Dendritic cell treated with granulocyte-macrophage colony-stimulating factor and Interleukin-4, amounts not matched to agents 40 ng/mL and 50 ng/mL, for 4 days (primary cell): ENCODE data around the gene MDGA2.
"Not testable (repeated sequence)": the region's sequence is repeated elsewhere in the genome, so short reads cannot be mapped to it uniquely, and the experiment has no call there.

Experiments used
- H3K27ac Mint-ChIP-seq: one replicate; pipeline ENCODE4 v1.8.0; 2022; ENCODE audit warnings: mild to moderate bottlenecking, mixed read lengths
- H3K27me3 Mint-ChIP-seq: one replicate; pipeline ENCODE4 v1.8.0; 2022; ENCODE audit warnings: mild to moderate bottlenecking, mixed read lengths
- H3K36me3 Mint-ChIP-seq: one replicate; pipeline ENCODE4 v1.8.0; 2022; ENCODE audit warnings: low read depth, mixed read lengths
- H3K4me1 Mint-ChIP-seq: one replicate; pipeline ENCODE4 v1.8.0; 2022; ENCODE audit warnings: low read depth, mixed read lengths
- H3K4me3 Mint-ChIP-seq: one replicate; pipeline ENCODE4 v1.8.0; 2022; ENCODE audit warnings: mild to moderate bottlenecking, moderate library complexity, mixed read lengths
- H3K9me3 Mint-ChIP-seq: one replicate; pipeline ENCODE4 v1.8.0; 2022; ENCODE audit warnings: mixed read lengths
- intact Hi-C: fragments of 100-400 bp; cut with micrococcal nuclease; formaldehyde crosslinking; loops from one replicate; pipeline ENCODE4 v1.15.0; 2022

The MDGA2 gene

DNA sequence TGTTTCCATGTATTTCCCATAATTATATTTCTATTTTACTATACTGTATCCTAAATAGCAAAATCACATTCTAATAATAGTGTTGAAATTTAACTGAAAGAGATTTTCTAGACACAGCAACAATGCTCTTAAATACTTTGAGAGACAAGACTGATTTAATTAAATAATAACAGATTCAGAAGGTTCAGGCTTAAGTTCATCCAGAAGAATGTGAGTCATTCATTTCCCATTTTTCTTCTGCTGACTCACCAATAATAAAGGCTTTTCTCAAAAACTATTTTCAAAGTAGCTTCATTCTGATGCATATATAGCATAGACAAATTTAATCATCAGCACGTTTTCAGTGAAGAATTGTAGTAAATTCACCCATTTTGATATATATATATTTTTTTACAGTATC lies 481.4 kb downstream of the MDGA2 start:
- intact Hi-C loops = no loop called here

DNA sequence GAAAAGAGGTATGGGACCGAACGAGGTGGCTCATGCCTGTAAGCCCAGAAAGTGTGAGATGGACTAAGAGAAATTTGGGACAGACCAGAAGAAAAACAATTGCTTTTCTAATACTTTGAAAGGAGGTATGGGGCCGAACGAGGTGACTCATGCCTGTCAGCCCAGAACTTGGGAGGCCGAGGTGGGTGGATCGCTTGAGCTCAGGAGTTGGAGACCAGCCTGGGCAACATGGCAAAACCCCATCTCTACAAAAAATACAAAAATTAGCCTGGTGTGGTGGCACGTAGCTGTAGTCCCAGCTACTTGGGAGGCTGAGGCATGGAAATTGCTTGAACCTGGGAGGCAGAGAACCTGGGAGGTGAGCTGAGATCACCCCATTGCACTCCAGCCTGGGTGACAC lies 483.2 kb downstream of the MDGA2 start:
- H3K27ac Mint-ChIP-seq, intact Hi-C loops, H3K27me3 Mint-ChIP-seq, H3K9me3 Mint-ChIP-seq, H3K36me3 Mint-ChIP-seq, H3K4me3 Mint-ChIP-seq, H3K4me1 Mint-ChIP-seq: not testable (repeated sequence)

More for the DNA sequence above, 481.4 kb downstream of the MDGA2 start:
- H3K27ac Mint-ChIP-seq = no peak overlapping the region
- no peaks in the 10 kb centered on the region for H3K4me1 Mint-ChIP-seq
- H3K27me3 Mint-ChIP-seq = no peaks in the 10 kb centered on the region
- H3K36me3 Mint-ChIP-seq = no peaks in the 10 kb centered on the region
- no peak overlapping the region for H3K4me3 Mint-ChIP-seq
- H3K9me3 Mint-ChIP-seq = no peaks in the 10 kb centered on the region

DNA sequence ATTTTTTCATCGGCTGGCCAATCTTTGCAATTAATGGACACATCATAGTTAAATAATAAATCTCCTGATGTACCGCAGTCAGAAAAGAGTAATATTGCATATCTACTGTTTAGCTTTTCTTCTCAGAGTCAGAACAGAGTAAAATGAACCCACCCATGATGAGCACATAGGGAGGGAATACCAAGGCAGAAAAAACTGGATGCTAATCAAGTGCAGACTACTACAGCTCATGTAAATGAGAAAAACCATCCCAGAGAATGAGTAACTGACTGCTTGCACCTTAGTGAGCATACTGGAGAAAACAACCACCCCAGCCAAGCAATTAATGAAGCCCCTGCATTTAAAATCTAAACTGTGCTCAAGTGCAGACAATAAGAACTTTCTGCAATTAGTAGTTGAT lies 483.7 kb downstream of the MDGA2 start:
- Mint-ChIP-seq H3K4me3 (no peak overlapping the region), H3K27ac (no peak overlapping the region), H3K36me3 (no peaks in the 10 kb centered on the region), H3K9me3 (no peaks in the 10 kb centered on the region), H3K4me1 (no peaks in the 10 kb centered on the region), H3K27me3 (no peaks in the 10 kb centered on the region)
- intact Hi-C loops = no loop called here

DNA sequence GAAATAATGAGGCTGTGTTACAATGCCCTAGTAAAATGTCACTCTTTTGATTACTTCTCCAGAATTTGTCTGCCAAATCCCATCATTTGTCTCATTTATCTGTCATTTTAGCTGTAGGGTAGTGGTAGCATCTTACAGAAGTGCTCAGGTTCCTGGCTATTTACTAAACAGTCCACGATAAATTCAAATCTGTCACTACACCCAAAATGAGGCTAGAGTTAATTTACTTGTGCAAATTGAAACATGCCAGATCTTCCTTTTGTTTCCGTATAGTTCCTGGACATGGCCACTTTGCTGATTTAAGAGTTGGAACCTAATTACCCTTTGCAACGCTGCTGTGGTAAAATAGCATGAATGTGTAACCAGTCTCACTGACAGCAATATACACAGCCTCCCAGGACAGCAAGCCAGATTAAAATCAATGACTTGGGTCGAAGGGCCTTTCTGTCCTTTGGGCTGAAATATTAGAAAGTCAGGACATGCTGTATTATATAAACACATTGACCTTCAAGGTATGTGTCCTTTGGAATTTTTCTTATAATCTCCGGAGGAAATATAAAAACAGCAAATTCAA lies 485.4 kb downstream of the MDGA2 start:
- Mint-ChIP-seq H3K9me3 (no peaks in the 10 kb centered on the region), H3K27me3 (no peaks in the 10 kb centered on the region), H3K4me1 (no peaks in the 10 kb centered on the region), H3K4me3 (no peak overlapping the region), H3K36me3 (no peaks in the 10 kb centered on the region), H3K27ac (no peak overlapping the region)
- intact Hi-C loops = no loop called here

DNA sequence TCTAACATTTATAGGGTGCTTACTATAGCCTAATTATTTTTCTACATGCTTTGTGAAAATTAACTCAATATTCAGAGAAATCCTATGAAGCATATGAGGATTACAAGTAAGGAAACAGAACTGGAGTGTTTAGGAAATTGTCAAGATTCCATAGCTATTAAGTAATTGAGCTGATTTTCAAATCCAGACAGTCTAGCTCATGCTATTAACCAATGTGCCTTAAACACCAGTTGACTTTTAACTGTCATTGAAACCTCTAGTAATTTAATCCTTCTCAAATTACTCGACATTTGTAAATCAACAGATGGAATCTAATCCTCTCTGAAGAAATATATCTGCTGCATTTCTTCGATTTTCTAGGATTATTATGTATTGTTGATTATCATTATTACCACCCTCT lies 488.9 kb downstream of the MDGA2 start:
- Mint-ChIP-seq H3K9me3 (no peaks in the 10 kb centered on the region), H3K27ac (no peak overlapping the region), H3K27me3 (no peaks in the 10 kb centered on the region), H3K4me1 (no peaks in the 10 kb centered on the region), H3K36me3 (no peaks in the 10 kb centered on the region), H3K4me3 (no peak overlapping the region)
- intact Hi-C loops = no loop called here

DNA sequence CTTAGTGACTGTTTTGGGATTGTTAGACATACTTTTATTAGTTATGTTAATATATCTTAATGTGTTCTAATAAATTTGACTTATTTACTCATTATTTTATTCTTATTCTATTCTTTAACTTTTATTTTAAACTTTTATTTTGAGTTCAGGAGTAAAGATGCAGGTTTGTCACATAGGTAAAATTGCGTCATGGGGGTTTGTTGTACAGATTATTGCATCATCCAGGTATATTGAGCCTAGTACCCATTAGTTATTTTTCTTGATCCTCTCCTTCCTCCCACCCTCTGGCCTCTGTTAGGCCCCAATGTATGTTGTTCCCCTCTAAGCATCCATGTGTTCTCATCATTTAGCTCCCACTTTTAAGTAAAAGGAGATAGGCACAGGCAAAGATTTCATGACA lies 495.5 kb downstream of the MDGA2 start:
- Mint-ChIP-seq H3K9me3 (peaks cover under 1% of the 10 kb centered on the region), H3K4me1 (no peaks in the 10 kb centered on the region), H3K4me3 (no peak overlapping the region), H3K36me3 (no peaks in the 10 kb centered on the region), H3K27me3 (no peaks in the 10 kb centered on the region), H3K27ac (no peak overlapping the region)
- intact Hi-C loops = no loop called here

DNA sequence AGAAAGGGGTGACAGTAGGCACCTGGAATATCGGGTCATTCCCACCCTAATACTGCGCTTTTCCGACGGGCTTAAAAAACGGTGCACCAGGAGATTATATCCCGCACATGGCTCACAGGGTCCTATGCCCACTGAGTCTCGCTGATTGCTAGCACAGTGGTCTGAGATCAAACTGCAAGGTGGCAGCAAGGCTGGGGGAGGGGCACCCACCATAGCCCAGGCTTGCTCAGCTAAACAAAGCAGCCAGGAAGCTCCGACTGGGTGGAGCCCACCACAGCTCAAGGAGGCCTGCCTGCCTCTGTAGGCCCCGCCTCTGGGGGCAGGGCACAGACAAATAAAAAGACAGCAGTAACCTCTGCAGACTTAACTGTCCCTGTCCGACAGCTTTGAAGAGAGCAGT lies 503.5 kb downstream of the MDGA2 start:
- H3K9me3 Mint-ChIP-seq = peaks cover 38% of the 10 kb centered on the region
- H3K4me3 Mint-ChIP-seq, H3K27ac Mint-ChIP-seq, H3K36me3 Mint-ChIP-seq, intact Hi-C loops, H3K4me1 Mint-ChIP-seq, H3K27me3 Mint-ChIP-seq: not testable (repeated sequence)

DNA sequence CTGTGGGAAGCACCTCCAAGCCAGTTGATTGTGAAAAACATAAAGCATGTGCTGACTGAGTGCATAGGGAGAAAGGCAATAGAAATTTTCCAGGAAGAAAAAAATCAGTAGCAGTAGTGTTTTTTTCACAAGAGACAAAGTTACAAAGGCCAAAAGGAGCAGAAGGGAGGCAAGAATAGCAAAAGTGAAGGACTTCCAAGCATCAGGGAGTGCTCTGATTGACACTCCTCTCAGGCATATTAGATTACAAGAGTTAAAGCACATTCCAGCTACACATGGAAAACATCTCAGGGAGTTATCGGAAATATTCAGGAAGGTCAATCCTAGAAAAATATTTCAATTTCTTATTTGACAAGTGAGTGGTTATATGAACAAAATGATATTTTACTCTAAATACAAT lies 508.0 kb downstream of the MDGA2 start:
- H3K4me3 Mint-ChIP-seq = no peak overlapping the region
- no peak overlapping the region for H3K27ac Mint-ChIP-seq
- peaks cover 28% of the 10 kb centered on the region for H3K9me3 Mint-ChIP-seq
- intact Hi-C loops = no loop called here
- H3K4me1 Mint-ChIP-seq = no peaks in the 10 kb centered on the region
- H3K27me3 Mint-ChIP-seq = no peaks in the 10 kb centered on the region
- H3K36me3 Mint-ChIP-seq = no peaks in the 10 kb centered on the region

DNA sequence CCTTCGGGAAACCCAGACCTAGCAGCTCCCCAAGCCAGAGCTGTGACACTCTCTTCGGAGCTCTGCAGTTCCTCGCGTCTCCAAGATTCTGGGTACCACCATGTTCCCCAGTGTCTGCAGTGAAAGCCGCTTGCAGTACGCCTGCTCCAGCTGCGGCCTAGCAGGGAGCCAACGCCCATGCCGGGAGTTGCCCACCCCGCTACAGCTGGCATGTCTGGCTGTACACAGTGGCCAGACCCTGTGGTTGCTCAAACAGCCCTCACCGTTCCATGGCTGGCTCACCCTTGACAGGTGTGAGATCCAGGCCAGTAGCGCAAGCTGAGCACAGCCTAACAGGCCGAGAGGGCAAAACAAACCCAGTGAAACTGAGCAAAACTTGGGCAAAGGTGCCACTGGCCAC lies 520.0 kb downstream of the MDGA2 start:
- intact Hi-C loops = no loop called here
- Mint-ChIP-seq H3K27ac (no peak overlapping the region), H3K4me3 (no peak overlapping the region)

DNA sequence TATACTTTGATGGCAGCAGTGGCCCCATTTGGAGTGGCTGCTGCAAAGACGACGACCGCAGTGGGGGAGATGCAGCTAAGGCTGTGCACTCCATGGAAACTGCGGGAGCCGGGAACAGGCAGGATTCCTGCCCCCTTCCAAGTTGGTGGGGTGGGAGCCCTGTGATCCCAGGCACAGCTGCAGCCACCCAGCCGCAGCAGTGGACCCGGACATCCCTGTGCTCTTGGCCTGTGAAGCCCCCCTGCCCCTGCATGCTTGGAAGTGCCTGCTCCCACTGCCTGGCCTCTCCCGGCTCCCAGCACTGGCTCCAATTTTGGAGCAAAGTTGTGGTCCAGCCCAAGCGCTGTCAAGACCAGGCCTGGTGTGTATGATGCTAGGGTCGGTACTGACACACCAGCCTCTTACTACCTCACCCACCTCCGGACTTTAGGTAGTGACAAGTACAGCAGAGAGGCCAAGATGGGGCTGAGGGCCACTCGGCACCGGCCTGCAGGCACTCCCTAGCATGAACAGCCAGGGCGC lies 521.1 kb downstream of the MDGA2 start:
- no peaks in the 10 kb centered on the region for H3K4me1 Mint-ChIP-seq
- no peaks in the 10 kb centered on the region for H3K36me3 Mint-ChIP-seq
- H3K27me3 Mint-ChIP-seq = no peaks in the 10 kb centered on the region
- no peak overlapping the region for H3K4me3 Mint-ChIP-seq
- H3K9me3 Mint-ChIP-seq = peaks cover 44% of the 10 kb centered on the region
- H3K27ac Mint-ChIP-seq = no peak overlapping the region
- intact Hi-C loops = no loop called here

More for the DNA sequence above, 520.0 kb downstream of the MDGA2 start:
- Mint-ChIP-seq H3K27me3 (no peaks in the 10 kb centered on the region), H3K9me3 (peaks cover 34% of the 10 kb centered on the region), H3K36me3 (no peaks in the 10 kb centered on the region), H3K4me1 (no peaks in the 10 kb centered on the region)

DNA sequence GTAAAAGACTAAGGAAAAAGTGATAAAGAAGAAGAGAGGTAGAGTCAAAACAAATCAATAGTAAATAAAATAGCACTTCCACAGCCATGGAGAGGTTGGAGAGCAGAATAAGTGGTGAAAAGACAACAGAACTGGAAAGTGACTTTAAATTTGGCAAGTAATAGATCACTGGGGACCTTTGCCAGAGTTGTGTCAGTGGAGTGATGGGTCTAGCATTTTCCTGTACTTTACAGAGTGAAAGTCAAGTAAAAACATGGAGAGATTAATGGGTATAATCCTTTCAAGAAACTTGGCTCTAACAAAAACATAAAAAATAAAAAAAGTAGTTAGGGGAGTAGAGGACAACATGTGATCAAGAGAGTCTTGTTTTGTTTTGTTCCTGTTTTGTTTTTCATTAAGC lies 521.7 kb downstream of the MDGA2 start:
- H3K27me3 Mint-ChIP-seq = no peaks in the 10 kb centered on the region
- H3K9me3 Mint-ChIP-seq = peaks cover 44% of the 10 kb centered on the region
- no peaks in the 10 kb centered on the region for H3K36me3 Mint-ChIP-seq
- intact Hi-C loops = no loop called here
- no peaks in the 10 kb centered on the region for H3K4me1 Mint-ChIP-seq
- H3K4me3 Mint-ChIP-seq = no peak overlapping the region
- H3K27ac Mint-ChIP-seq = no peak overlapping the region

DNA sequence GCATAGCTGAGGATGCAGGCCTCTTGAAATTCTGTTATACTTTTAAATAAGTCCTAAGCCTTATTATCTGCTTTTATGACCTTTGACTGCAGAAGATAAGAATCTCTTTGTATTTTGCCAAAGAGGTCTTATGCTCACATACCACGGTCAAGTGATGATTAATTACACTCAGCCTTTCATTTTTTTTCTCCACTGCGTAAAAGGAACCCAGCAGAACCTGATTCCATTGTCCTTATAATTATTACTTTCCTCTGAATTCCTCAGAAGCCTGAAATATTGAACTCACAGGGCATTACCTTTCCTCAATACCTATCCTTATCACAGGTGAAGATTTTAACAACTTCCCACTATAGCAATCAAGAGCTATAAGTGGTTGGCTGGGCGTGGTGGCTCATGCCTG lies 525.1 kb downstream of the MDGA2 start:
- no peak overlapping the region for H3K27ac Mint-ChIP-seq
- H3K9me3 Mint-ChIP-seq = peaks cover 36% of the 10 kb centered on the region
- H3K36me3 Mint-ChIP-seq = no peaks in the 10 kb centered on the region
- H3K4me1 Mint-ChIP-seq = no peaks in the 10 kb centered on the region
- intact Hi-C loops = no loop called here
- H3K4me3 Mint-ChIP-seq = no peak overlapping the region
- no peaks in the 10 kb centered on the region for H3K27me3 Mint-ChIP-seq

DNA sequence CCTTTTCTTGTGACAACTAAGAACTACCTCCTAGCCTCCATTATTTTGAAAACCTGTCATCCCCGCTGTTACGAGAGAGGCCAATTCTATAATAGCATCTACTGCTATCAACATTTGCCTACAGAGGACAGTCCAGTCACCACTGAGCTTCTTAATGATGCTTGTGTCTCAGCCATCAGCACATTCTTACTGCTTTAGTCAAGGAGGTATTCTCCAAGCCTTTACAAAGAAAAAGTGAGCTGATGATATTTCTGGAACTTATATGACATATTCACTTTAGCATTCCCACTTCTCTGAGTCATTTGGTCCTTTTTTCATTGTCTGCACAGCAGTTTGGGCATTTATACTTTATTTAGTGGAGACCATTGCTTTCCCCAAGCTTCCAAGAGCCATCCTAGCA lies 526.1 kb downstream of the MDGA2 start:
- H3K36me3 Mint-ChIP-seq = no peaks in the 10 kb centered on the region
- H3K4me1 Mint-ChIP-seq = no peaks in the 10 kb centered on the region
- no peaks in the 10 kb centered on the region for H3K27me3 Mint-ChIP-seq
- no peak overlapping the region for H3K4me3 Mint-ChIP-seq
- no peak overlapping the region for H3K27ac Mint-ChIP-seq
- intact Hi-C loops = no loop called here
- H3K9me3 Mint-ChIP-seq = peaks cover 27% of the 10 kb centered on the region

DNA sequence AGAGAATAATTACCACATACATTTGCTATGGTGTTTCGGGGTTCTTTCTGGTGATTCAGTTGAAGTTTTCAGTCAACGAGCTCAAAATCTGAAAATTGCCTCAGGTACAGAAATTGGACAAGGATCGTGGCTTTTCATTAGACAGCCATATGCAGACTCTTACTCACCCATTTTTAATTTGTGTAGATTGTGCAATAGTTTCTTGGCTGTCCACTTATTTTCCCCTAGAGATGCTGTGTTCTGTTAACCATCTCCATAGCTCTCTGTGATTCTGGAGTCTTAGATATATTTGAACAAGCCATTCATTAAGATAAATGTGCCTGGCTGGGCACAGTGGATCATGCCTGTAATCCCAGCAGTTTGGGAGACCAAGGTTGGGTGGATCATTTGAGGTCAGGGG lies 526.7 kb downstream of the MDGA2 start:
- H3K9me3 Mint-ChIP-seq = peaks cover 20% of the 10 kb centered on the region
- H3K27ac Mint-ChIP-seq = no peak overlapping the region
- H3K4me3 Mint-ChIP-seq = no peak overlapping the region
- H3K27me3 Mint-ChIP-seq = no peaks in the 10 kb centered on the region
- H3K4me1 Mint-ChIP-seq = no peaks in the 10 kb centered on the region
- no peaks in the 10 kb centered on the region for H3K36me3 Mint-ChIP-seq
- intact Hi-C loops = no loop called here

DNA sequence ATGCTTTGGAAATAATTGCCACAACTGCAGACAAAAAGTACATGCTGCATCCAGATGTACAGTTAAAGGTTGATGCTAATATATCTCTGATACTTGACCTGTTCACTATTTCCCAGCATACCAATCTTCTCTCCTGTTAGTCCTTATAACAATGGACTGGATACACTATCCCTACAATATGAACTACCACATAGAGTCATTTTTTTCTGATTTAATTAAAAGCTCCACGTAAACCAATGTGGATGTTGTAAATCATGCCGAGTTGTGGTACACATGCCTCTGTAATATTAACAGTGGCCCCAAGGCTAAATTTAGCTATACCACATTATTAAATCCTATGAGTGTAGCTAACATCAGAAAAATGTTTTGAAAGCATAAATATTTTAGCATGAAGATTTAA lies 554.8 kb downstream of the MDGA2 start:
- no peak overlapping the region for H3K27ac Mint-ChIP-seq
- H3K27me3 Mint-ChIP-seq = no peaks in the 10 kb centered on the region
- no peaks in the 10 kb centered on the region for H3K4me1 Mint-ChIP-seq
- H3K9me3 Mint-ChIP-seq = peaks cover 9% of the 10 kb centered on the region
- H3K4me3 Mint-ChIP-seq = no peak overlapping the region
- intact Hi-C loops = no loop called here
- no peaks in the 10 kb centered on the region for H3K36me3 Mint-ChIP-seq
